LNCaP clone FGC (cell line): Measurements from ENCODE around the gene IQCF2.
"Not testable (repeated sequence)": the region's sequence is repeated elsewhere in the genome, so short reads cannot be mapped to it uniquely, and the experiment has no call there.

Experiments used
- DNase-seq: peaks from one replicate; pipeline ENCODE4 v3.0.0-alpha.2; 2011; ENCODE audit warnings: low read depth
- H3K4me3 ChIP-seq: 2 replicates; pipeline ENCODE4 v1.5.1; 2011; ENCODE audit warnings: mild to moderate bottlenecking, low read depth, low read length, control low read depth
- TF ChIP-seq, protein P1 (sequence below): IDR thresholded peaks from 2 replicates; pipeline ENCODE4 v1.5.1; 2012; ENCODE audit warnings: mild to moderate bottlenecking; ENCODE audit not compliant: control insufficient read depth, insufficient read depth; ENCODE audit errors: extremely low read depth

Gene IQCF2

DNA sequence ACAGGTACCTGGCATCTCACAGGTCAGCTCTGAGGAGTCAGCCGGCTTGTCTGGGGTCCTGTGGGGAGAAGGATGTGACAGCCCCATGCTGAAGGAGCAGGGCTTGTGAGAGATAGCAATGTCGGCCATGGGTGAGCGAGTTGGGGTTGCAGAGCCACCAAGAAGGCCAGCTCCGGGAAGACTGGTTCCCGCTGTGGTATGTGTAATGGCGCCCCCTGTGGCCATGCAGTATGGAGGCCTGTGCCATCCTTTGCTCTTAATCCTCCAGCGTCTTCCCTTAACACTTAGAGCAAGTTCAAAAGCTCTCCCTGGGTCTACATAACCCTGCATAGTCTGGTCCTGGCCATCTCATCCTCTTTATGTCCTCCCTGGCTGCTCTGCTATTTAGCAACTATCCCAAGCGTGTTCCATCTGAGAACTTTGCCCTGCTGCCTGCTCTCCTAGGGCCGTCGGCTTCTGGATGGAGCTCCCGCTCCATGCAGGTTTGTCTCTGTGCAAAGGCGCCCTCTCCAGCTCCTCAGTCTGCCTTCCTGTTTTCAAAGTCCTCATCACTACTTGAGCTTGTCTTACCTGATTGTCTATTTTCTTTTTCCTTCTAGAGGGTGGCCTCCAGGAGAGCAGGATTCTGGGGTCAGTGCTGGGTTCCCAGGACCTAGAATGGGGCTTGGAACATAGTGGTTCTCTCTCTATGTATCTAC lies 41.6 kb upstream of the IQCF2 start:
- TF ChIP-seq, protein P1, sequence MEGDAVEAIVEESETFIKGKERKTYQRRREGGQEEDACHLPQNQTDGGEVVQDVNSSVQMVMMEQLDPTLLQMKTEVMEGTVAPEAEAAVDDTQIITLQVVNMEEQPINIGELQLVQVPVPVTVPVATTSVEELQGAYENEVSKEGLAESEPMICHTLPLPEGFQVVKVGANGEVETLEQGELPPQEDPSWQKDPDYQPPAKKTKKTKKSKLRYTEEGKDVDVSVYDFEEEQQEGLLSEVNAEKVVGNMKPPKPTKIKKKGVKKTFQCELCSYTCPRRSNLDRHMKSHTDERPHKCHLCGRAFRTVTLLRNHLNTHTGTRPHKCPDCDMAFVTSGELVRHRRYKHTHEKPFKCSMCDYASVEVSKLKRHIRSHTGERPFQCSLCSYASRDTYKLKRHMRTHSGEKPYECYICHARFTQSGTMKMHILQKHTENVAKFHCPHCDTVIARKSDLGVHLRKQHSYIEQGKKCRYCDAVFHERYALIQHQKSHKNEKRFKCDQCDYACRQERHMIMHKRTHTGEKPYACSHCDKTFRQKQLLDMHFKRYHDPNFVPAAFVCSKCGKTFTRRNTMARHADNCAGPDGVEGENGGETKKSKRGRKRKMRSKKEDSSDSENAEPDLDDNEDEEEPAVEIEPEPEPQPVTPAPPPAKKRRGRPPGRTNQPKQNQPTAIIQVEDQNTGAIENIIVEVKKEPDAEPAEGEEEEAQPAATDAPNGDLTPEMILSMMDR, result peak; percentile 27; the same call in 1 of the 2 replicates
- no peak overlapping the region for H3K4me3 ChIP-seq
- DNase-seq, result no peak

DNA sequence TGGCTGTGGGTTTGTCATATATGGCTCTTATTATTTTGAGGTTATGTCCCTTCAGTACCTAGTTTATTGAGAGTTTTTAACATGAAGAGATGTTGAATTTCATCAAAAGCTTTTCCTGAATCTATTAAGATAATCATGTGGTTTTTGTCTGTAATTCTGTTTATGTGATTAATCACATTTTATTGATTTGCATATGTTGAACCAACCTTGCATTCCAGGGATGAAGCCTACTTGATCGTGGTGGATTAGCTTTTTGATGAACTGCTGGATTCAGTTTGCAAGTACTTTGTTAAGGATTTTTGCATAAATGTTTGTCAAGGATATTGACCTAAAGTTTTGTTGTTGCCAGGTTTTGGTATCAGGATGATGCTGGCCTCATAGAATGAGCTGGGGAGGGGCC lies 33.1 kb upstream of the IQCF2 start:
- DNase-seq, result no peak
- H3K4me3 ChIP-seq, result no peak overlapping the region
- TF ChIP-seq, protein P1, result no peak

DNA sequence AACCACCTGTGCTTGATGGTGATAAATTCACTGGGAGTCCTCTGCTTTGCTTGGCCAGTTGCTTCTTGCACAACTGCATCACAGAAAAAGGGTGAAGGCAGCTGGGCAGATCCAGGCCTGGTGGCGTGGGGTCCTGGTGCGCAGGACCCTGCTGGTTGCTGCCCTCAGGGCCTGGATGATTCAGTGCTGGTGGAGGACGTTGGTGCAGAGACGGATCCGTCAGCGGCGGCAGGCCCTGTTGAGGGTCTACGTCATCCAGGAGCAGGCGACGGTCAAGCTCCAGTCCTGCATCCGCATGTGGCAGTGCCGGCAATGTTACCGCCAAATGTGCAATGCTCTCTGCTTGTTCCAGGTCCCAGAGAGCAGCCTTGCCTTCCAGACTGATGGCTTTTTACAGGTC lies 31.1 kb upstream of the IQCF2 start:
- DNase-seq, result no peak
- TF ChIP-seq, protein P1, result no peak
- no peak overlapping the region for H3K4me3 ChIP-seq

DNA sequence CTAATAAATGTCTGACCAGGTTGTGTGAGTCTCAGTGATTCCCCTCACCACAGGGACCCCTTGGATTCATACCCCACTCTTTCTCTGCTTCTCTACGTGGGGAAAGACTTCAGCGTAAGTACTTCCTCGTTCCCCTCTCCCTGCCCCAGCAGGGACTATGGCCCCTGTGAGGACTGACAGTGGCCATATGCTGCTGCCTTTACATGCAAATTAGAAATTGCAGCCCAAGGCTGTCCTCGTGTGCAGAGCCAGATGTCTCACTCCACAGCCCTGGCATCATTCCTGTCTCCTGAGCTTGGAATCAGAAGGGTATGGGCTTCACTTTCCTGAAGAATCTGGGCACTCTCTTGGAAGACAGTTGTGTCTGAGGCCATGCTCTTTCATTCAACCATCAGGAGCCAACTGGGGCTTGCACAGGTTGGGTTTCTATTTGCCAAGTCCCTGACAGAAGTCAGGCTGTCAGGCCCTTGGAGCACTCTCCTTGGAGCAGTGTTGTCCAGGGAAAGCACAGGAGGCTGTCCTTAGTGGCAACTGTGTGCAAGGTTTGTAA lies 30.5 kb upstream of the IQCF2 start:
- no peak overlapping the region for H3K4me3 ChIP-seq

DNA sequence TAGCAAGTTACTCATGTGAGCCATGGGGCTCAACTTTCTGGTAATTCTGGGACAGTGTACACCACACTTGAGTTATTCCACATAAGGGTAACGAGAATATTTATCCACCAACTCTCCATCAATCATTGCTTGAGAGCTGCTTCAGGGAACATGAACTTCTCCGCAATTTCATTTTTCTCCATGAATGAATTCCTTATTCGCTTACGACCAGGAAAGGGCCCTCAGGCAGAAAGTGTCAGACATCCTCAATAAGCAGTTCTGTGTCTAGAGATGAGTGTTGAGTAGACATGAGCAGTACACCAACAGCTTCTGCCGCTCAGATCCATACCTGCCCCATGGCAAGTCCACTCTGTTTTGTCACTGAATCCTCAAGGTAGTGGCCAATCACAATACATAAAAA lies 24.8 kb upstream of the IQCF2 start:
- TF ChIP-seq, protein P1, result no peak
- H3K4me3 ChIP-seq, result no peak overlapping the region
- DNase-seq, result no peak

More for the DNA sequence above, 30.5 kb upstream of the IQCF2 start:
- DNase-seq, result no peak
- TF ChIP-seq, protein P1, result no peak

DNA sequence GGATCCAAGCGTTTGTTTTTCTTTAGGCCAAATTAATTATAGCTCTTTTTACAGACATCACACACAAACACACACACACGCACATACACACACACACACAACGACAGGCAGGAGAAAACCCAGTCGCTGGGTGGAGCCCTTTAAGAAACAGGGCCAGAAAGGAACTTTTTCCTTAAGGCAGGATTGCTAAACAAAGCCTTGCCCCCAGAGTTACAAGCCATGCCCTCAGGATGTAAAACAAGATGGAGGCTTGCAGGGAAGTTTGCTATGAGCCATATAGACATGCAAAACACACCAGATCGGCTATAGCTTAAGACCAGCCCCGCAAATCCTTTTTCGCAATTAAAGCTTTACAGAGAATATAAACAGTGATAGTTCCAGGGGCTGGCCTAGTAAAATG lies 16.3 kb upstream of the IQCF2 start:
- no peak overlapping the region for H3K4me3 ChIP-seq
- DNase-seq, result no peak
- TF ChIP-seq, protein P1, result no peak

DNA sequence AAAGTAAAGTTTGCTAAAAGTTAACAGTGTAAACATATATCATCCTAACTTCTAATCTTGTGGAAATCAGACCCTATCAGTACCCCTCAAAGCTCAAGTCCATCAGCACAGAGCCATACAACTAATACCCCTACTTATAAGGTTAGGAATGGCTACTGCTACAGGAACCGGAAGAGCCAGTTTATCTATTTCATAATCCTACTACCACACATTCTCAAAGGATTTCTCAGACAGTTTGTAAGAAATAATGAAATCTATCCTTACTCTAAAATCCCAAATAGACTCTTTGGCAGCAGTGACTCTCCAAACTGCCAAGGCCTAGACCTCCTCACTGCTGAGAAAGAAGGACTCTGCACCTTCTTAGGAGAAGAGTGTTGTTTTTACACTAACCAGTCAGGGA lies 6.0 kb upstream of the IQCF2 start:
- H3K4me3 ChIP-seq, DNase-seq: not testable (repeated sequence)
